DLD1 (cell line): ENCODE data around the gene PTPRM.
"Not testable (repeated sequence)": the region's sequence is repeated elsewhere in the genome, so short reads cannot be mapped to it uniquely, and the experiment has no call there.

Experiments
- in situ Hi-C: cut with HindIII; loops from 2 replicates; pipeline ENCODE4 v1.10.0; 2017; ENCODE audit warnings: low sequenced_read_pairs

PTPRM gene

DNA sequence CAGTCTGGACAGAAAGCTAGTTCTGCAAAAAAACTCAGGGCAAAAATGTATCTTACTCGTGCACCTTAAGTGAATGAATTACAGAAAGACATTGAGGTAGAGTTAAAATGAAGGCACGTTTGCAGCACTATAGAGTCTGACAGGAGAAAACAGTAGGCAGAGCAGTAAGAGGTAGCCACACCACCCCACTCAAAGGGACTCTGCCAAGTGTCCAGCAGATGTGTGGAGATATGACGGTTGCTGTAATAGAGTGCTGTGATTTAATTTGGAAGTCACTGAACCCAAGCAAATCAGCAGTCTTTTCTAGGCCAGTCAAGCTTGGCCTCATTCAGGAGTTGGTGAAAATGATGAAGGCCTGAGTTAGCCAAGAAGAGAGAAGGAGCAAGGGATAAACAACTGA is 464.4 kb downstream of the PTPRM start:
- in situ Hi-C loops = no loop called here

GRCh38 chr18:8034674-8035073 is 467.6 kb downstream of the PTPRM start:
- in situ Hi-C loops = no loop called here

- in situ Hi-C loops = no loop called here
These were observed 469.4 kb downstream of the PTPRM start for GRCh38 chr18:8036551-8036950.

DNA sequence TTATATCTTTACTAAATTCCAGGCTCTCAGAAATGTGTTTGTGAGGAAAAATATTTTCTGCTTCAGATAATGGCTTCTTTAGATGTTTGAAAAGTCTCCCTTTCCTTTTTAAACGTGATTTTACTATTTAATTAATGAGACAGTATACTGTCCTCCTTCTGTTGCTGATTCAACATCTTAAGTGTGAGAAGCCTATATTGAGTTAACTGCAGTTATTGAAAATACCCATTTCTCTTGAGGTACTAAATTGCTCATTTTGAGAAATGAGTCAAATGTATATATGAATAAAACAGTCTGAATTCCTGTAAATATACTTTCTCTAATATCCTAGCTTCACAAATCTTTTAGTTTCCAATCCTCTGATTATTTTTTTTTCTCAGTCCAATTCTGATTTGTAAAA is 470.2 kb downstream of the PTPRM start:
- in situ Hi-C loops = no loop called here

GRCh38 chr18:8040021-8040420 is 472.9 kb downstream of the PTPRM start:
- in situ Hi-C loops = no loop called here

- in situ Hi-C loops = no loop called here
These were observed 474.5 kb downstream of the PTPRM start for GRCh38 chr18:8041526-8042111.

DNA sequence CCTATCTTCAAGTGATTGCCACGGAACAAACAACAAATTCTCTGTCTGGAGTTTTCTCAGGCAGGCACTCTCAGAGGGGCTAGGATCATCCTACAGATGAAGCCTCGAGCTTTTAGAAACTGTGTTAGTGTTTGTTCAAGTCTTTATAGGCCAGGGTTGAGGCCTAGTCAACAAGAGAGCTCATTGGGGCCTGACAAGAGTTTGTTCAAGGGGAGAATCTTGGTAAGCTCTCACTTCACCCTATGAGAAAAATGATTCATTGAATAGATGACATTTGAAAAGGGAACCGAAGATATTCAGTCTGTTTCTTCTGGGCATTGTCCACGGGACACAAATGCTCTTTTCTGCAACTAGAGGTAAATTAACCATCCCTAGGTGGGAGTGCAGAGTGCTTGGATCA is 476.9 kb downstream of the PTPRM start:
- in situ Hi-C loops = no loop called here

- in situ Hi-C loops = no loop called here
These were observed 478.2 kb downstream of the PTPRM start for GRCh38 chr18:8045160-8045883.

DNA sequence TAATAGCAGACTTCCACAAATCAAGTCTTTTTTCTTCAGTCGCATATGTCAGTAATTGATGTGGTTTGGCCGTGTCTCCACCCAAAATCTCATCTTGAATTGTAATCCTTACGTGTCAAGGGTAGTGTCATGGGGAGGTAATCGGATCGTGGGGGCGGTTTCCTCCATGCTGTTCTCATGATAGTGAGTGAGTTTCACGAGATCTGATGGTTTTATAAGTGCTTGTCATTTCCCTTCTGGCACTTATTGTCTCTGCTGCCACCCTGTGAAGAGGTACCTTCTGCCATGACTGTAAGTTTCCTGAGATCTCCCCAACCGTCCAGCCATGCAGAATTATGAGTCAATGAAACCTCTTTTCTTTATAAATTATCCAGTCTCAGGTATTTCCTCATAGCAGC is 478.8 kb downstream of the PTPRM start:
- in situ Hi-C loops = no loop called here

DNA sequence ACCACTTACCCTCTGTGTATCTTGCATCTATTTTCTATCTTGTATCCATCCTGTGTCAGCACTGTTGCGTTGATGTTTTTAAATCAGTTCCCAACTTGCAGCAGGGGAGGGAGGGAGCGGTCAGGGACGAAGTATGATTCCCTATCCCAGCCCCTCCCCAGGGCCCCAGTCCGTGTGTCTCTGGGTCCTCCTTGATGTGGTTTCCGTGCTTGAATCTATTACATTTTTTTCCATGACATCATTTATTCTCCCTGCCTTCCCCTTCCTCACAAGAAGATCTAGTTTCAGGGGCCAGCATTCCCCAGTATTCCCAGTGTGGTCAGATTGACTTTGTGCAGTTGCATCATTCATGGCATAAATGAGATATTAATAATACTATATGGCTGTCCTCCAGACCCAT is 479.3 kb downstream of the PTPRM start:
- in situ Hi-C loops = no loop called here

DNA sequence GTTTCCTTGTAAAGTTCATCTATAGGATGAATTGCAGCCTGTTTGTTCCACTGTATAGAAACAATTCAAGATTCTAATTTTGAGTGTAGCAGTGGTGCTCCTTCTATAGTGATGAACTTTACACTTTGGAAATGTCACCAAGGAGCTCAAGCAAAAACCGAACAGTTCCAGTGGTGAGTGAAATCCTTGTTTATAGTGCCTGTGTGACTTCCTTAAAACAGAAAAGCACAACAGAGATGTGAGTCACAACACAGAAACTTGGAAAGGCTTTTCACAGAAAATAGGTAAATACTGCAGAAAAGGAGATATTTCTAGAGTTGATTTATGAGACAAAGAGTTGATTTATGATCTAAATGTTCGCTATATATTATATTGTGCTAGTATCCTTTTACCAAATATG is 482.0 kb downstream of the PTPRM start:
- in situ Hi-C loops = no loop called here

DNA sequence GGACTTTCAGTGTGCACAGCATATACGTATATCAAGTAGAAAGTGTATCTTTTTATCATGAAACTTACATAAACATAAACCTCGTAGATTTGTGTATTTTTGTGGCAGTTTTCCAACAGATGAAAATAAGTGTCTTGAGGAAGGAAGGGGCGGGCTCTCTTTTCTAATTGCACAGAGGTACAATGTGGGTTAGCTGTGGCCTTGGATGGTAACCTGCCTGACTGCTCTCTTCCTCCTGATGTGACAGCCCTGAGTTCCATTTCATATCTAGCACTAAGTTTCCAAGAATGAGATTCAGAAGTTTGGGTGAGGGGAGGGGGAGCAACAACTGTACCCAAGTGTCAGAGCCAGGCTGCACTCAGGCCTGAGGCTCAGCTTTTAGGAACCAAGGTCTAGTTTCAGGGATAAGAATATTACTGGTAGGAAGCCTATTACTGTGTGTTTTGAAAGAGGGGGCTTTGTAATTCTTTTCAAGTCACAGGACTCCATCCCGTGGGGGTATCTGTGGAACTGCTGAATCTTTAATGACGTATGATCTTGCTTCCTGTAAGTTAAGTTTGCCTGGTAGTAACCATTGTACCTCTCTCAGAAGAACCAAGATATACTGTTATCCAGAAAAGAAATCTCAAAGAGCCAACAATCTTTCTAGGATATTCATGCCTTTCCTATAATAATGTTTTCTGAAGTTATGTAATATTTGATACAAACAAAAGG is 483.7 kb downstream of the PTPRM start:
- in situ Hi-C loops = no loop called here

DNA sequence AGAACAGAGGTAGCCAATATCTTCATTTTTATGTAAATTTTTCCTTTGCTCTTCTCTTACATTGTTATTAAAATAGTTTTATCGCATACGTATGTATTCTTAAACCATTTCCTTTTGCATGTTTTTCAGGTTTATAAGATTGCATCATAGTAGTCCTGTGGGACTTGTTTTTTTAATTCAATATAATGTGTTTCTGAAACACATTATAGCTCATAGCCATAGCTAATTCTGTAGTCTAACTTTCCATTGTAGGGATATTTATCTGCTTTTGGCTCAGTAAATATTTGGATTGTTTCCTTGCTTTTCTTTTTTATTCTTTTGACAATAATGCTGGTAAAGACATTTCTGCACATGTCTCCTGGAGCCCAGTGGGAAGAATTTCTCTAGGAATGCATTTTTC is 484.3 kb downstream of the PTPRM start:
- in situ Hi-C loops = no loop called here

DNA sequence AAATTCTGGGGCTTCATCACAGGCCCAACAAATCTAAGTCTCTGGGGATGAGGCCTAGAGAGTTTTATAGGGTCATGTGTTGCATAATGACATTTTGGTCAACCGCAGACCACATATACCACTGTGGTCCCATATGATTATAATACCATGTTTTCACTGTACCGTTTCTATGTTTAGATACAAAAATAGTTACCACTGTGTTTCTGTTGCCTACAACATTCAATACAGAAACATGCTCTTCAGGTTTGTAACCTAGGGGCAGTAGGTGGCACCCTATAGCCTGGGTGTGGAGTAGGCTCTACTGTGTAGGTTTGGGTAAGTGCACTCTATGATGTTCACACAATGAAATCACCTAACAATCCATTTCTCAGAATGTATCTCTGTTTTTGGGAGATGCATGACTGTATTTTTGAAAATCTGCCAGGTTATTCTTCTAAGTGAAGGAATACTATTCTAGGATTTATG is 485.2 kb downstream of the PTPRM start:
- in situ Hi-C loops = no loop called here

DNA sequence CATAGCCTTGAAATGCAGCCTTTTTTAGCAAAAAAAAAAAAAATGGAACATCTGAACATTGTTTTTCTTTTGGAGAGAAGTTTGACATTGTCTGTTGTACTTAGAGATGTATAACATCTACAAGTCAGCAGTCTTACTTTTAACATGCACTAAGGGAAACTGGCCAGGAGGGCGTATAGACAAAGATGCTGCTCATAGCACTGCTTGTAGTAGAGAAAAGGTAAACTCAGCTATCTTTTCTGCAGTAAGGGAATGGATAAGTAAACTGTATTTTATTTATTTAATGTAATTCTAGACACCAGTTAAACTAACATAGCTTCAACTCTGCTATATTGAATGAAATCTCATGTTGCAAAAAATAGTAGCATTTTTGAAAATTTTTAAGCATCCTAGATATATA is 489.6 kb downstream of the PTPRM start:
- in situ Hi-C loops = no loop called here

GRCh38 chr18:8063152-8063551 is 496.0 kb downstream of the PTPRM start:
- in situ Hi-C loops = not testable (repeated sequence)

- in situ Hi-C loops = no loop called here
These were observed 496.6 kb downstream of the PTPRM start for GRCh38 chr18:8063733-8064132.

DNA sequence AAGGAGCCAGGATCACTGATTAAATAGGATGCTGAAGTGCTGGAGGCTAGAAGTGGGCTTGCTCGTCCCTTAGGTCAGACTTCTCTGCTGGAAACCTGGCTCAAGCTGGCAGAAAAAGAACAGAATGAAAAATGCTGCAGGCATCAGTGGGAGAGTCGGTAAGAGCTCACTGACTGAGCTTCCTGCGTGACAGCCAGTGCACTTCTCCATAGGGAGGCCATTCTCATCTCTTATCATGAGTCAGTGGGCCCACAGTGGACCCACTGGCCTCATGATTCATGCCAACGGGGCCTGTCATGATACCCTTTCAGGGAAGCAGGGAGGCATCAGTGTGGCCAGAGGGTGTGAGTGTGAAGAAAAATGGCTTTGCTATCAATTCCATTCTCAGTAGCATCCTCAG is 498.2 kb downstream of the PTPRM start:
- in situ Hi-C loops = no loop called here

GRCh38 chr18:8065773-8066172 is 498.7 kb downstream of the PTPRM start:
- in situ Hi-C loops = no loop called here

DNA sequence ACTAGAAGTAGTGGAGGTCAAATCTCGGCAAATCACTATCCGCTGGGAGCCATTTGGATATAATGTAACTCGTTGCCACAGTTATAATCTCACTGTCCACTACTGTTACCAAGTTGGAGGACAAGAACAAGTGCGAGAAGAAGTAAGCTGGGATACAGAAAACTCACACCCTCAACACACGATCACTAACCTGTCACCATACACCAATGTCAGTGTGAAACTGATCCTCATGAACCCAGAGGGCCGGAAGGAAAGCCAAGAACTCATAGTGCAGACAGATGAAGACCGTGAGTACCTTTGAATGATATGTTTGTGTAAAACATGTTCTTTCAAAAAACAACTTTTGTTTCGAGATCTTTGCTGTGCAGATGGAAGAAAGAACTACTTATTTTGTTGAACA is 502.6 kb downstream of the PTPRM start:
- in situ Hi-C loops = no loop called here

- in situ Hi-C loops = no loop called here
These were observed 506.1 kb downstream of the PTPRM start for GRCh38 chr18:8073167-8073566.

DNA sequence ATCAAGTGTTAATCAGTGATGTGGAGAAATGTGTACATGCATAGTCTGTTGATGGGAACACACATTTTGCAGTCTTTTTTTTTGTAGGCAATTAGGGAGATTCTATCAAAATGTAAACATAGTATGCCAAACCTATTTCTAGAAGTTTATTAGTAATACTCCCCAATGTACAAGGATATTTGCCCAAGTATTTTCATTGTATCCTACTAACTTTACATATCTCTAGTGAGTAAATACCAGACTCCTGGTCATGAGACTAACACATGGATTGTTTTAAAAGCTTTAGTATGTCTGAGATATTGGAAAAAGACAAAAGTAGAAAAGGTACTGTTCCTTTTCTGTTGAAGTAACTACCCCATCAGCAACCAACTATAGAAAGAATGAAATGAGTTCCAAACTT is 513.0 kb downstream of the PTPRM start:
- in situ Hi-C loops = no loop called here
